Measurements from ENCODE around the gene SCAPER. TPM values are rescaled to one million over a fixed set of nuclear protein-coding genes. Genes with fewer than 3 reads are reported as not detected.

The SCAPER gene
- total RNA-seq, 1 experiment from 2014 or later, result 14.7 TPM

DNA sequence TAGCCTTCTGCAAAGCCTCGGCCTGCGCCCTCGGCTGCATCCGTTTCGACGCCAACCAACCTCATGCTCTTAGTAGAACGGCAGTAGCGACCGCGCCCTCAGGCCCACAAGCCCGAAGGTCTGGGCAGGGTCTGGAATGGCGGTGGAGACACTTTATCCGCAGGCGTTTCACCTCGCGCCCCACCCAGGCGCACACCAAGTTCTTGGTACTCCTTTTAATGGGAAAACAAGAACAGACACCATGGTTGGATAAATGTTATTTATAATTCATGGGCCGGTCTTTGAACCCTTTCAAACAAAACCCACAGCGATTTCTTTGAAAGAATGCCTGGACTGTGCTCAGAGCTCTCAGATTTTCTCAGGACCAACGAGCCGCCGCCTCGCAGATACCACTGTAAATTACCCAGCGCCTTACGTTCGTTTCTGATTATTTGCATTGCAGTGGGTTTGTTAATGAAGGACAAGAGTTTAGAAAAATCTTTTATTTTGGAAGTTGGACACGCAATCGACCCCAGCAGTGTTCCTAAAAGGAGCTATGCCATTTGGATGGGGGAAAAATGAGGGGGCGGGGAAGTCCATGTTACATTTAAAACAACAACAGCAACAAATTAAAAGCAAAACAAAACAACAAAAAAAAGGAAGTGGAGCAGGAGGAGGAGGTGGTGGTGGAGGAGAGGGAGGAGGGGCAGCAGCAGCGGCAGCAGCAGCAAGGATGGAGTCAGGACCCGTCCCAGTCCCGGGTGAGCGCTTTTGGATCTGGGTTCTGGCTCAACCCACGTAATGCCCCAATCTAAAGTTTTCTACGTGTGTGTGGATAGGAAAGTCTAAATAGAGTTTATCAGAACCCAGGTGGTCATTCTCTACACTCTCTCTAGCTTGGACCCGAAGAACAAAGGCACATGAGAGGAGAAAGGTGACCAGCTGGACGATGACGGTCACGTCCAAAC lies 569.6 kb downstream of the SCAPER start:
- no peak for DNase-seq (ENCODE audit: low read depth, low spot score)
- H3K4me1 ChIP-seq (ENCODE audit: control insufficient read depth in 1 of 2, insufficient read depth in 2 of 2, low read length in 2 of 2), result peaks cover 10 to 25% of the 10 kb centered on the region in 2 experiments; a peak in 3 of 4 replicates
- H3K9ac ChIP-seq (ENCODE audit: low read length), result peak overlapping the region; percentile 63
- no peak for TF ChIP-seq ELF1 (IDR thresholded peaks at IDR 0.05; ENCODE audit: borderline replicate concordance, low read depth)
- no peak for TF ChIP-seq EGR1 (IDR thresholded peaks at IDR 0.05; ENCODE audit: low read depth)
- TF ChIP-seq SRF (IDR thresholded peaks at IDR 0.05; ENCODE audit: low read depth), result no peak
- no peak for TF ChIP-seq SIN3A (IDR thresholded peaks at IDR 0.05; ENCODE audit: low read depth)
- TF ChIP-seq, protein P1, sequence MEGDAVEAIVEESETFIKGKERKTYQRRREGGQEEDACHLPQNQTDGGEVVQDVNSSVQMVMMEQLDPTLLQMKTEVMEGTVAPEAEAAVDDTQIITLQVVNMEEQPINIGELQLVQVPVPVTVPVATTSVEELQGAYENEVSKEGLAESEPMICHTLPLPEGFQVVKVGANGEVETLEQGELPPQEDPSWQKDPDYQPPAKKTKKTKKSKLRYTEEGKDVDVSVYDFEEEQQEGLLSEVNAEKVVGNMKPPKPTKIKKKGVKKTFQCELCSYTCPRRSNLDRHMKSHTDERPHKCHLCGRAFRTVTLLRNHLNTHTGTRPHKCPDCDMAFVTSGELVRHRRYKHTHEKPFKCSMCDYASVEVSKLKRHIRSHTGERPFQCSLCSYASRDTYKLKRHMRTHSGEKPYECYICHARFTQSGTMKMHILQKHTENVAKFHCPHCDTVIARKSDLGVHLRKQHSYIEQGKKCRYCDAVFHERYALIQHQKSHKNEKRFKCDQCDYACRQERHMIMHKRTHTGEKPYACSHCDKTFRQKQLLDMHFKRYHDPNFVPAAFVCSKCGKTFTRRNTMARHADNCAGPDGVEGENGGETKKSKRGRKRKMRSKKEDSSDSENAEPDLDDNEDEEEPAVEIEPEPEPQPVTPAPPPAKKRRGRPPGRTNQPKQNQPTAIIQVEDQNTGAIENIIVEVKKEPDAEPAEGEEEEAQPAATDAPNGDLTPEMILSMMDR (IDR thresholded peaks at IDR 0.05 in 2 of 3, conservative IDR thresholded peaks at IDR 0.05 in 1 of 3; ENCODE audit: borderline replicate concordance in 1 of 3, insufficient read depth in 1 of 3, low read depth in 2 of 3, low read length in 2 of 3), result no peak
- TF ChIP-seq, protein P2, sequence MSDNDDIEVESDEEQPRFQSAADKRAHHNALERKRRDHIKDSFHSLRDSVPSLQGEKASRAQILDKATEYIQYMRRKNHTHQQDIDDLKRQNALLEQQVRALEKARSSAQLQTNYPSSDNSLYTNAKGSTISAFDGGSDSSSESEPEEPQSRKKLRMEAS (IDR thresholded peaks at IDR 0.05), result no peak
- TF ChIP-seq, protein P3, sequence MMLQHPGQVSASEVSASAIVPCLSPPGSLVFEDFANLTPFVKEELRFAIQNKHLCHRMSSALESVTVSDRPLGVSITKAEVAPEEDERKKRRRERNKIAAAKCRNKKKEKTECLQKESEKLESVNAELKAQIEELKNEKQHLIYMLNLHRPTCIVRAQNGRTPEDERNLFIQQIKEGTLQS (IDR thresholded peaks at IDR 0.05), result no peak
- no peak for TF ChIP-seq YY1 (IDR thresholded peaks at IDR 0.05; ENCODE audit: extremely low read depth, insufficient replicate concordance, low read depth, low read length)
- H3K4me3 ChIP-seq (replicated peaks in 1 of 2; ENCODE audit: low read depth in 1 of 2, low read length in 2 of 2), result peak overlapping the region; percentile 66 to 77
- H4K20me1 ChIP-seq (ENCODE audit: insufficient read depth), result no peaks in the 10 kb centered on the region
- ATAC-seq, result peak; percentile 5; the same call in 1 of the 2 replicates
- peak overlapping the region; percentile 88 for H3K4me2 ChIP-seq (ENCODE audit: low read length)
- no peaks in the 10 kb centered on the region for H3K27me3 ChIP-seq (ENCODE audit: insufficient read depth, low read length)
- H2AFZ ChIP-seq (ENCODE audit: low read depth, low read length, poor library complexity, severe bottlenecking), result peak overlapping the region; percentile 76
- ChIA-PET POLR2A (interaction anchor here (0.7 to 1.8 kb wide), 14 partner anchors 7 to 187 kb away, joined by 3 to 39 read pairs (median 4); partner anchors contain the start of gene ETFA), RAD21 (ENCODE audit: low non-redundant PET in 1 of 2, low total read pairs in 2 of 2, uncharacterized antibody in 2 of 2, unreplicated experiment in 2 of 2) (interaction anchor here in 1 of 2 experiments (1.4 kb wide), 1 partner anchor 150 kb away, joined by 7 read pairs; no protein-coding TSS in a partner anchor), CTCF (interaction anchor here (0.6 to 1.5 kb wide), 6 partner anchors 10 to 532 kb away, joined by 3 to 4 read pairs (median 4); no protein-coding TSS in a partner anchor)
- H3K36me3 ChIP-seq (ENCODE audit: control insufficient read depth in 1 of 2, insufficient read depth in 2 of 2, low read length in 2 of 2), result no peaks in the 10 kb centered on the region
- H3K79me2 ChIP-seq (ENCODE audit: insufficient read depth, low read length), result peaks cover 11% of the 10 kb centered on the region
- intact Hi-C loops (cut with micrococcal nuclease), result loop anchor here (10.0 kb wide), 1 partner anchor 509 kb away; no protein-coding TSS in a partner anchor
- H3K9me2 ChIP-seq (ENCODE audit: insufficient read depth), result no peaks in the 10 kb centered on the region
- no peaks in the 10 kb centered on the region for H3K9me3 ChIP-seq (ENCODE audit: control insufficient read depth in 1 of 2, insufficient read depth in 1 of 2, low read depth in 1 of 2, low read length in 2 of 2)
- BruUV-seq (replicated peaks), result TSS peak; percentile 91
- peak overlapping the region; percentile 70 for H3K27ac ChIP-seq (ENCODE audit: low read depth, low read length)

Data from HCT116 (cell line).